Kidney tubule cell (primary cell): ENCODE results near the gene RNF144A.

Experiments used
- DNase-seq: peaks from one replicate; pipeline ENCODE4 v3.0.0-alpha.2; 2018; ENCODE audit warnings: low spot score

The RNF144A gene

GRCh38 chr2:7007846-7008741 is 90.9 kb downstream of the RNF144A start:
- no peak for DNase-seq

DNA sequence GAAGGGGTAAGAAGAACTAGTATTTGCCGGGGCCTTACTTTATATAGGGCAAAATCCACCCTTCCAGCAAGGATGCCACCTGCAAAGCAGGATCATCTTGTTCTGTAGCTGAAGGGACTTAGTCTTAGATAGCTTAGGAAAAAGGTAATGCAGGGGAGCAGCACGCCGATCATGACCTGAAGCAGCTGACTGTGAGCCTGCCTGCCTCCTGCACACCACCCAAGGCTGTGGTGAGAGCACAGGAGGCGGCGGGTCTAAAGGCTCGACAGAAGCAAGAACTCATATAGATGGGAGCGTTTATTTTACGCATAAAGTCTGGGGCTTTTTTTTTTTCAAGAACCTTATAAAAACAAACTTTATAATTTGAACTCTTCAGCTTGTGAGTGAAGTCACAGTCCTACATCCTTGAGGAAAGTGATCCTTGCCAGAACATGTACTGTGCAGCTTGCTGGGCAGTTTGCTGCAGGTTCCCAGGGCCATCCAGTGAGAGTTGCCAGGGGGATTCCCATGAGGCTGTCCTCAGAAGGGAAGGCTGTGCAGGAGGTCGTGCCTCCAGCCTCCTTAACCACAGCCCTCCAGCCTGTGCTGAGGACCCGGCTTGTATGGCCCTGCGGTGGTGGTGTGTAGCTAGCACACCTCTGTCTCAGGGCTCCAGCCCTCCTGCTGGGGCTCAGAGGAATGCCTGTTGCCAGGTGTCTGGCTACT is 92.1 kb downstream of the RNF144A start:
- no peak for DNase-seq

GRCh38 chr2:7010391-7011054 is 93.3 kb downstream of the RNF144A start:
- no peak for DNase-seq

DNA sequence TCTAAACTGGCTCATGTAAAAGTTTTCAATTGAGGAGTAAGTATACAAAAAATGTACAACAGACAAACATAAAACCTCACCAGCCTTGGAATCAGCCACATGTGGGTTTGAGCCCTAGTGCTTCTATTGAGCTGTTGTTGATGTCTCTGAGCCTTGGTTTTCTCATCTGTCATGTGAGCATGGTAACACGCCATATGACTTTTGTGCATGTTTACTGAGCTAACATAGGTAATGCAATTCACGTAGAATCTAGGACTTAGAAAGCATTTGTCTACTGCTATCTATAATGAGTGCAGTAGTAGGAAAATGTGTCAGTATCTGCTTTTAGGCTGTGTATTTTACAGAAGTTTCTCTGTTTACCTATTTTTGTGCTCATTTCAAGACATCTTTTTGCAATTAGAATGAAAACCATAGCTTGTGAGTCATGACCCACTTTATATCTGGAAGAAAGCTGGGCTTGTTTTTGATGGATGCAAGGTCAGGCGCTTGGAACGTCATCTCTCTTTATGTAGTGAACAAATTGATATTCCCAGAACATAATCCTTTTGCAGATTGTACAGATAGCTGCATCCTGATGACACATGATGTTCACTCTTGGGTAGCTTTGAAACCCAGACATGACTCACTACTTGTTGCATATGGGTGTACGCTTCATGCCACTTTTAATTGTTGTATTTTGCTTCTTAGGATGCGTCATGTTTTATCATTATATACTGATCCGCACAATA is 94.3 kb downstream of the RNF144A start:
- DNase-seq, result peak; percentile 50

GRCh38 chr2:7012141-7012764 is 95.0 kb downstream of the RNF144A start:
- no peak for DNase-seq

DNA sequence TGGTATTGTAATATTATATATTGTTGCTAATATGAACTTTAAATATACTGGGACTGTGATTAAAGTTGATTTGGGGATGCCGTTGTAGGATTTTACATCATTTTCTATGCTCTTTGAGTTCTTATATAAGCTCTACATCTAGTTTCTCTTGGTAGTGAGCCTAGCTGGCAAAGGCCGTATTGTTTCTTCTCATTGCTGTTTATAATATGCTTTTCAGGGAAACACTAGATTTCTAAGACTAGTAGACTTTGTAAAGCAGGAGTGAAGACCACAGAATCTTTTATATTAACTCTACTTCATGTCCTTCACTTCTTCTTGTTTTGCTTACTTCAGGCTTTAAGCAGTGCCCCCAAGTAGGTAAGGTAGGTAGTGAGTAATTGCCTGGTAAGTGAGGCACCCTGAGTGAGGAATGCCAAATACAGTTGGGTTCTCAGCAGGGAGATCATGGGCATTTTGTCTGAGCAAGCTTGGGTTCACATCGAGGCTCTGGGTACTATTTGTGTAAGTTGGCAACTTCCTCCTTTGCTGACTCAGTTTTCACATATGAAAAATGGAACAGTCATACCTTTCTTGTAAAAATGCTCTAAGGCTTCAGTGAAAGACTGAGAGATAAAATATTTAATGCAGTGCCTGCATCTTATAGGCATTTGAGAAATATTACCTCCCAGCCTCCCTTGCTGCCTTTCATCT is 96.4 kb downstream of the RNF144A start:
- DNase-seq, result peak; percentile 47

DNA sequence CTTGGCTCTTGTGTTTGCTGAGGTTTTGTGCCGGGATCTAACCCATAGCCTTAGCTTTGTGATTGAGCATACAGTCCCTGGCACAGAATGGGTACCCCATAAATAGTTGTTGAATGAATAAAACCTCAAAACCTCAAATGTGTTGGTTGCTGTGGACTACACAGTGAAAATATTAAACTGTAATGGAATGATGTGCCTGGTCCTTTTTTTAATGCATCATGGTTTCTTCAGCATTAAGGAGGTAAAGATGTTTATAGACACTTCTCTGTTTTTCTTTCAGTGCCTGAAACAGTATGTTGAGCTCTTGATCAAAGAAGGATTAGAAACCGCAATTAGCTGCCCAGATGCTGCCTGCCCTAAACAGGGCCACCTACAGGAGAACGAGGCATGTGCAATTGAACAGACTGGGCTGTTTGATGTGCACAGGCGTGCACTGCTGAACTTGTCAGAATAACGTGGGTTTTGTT is 97.0 kb downstream of the RNF144A start:
- no peak for DNase-seq

DNA sequence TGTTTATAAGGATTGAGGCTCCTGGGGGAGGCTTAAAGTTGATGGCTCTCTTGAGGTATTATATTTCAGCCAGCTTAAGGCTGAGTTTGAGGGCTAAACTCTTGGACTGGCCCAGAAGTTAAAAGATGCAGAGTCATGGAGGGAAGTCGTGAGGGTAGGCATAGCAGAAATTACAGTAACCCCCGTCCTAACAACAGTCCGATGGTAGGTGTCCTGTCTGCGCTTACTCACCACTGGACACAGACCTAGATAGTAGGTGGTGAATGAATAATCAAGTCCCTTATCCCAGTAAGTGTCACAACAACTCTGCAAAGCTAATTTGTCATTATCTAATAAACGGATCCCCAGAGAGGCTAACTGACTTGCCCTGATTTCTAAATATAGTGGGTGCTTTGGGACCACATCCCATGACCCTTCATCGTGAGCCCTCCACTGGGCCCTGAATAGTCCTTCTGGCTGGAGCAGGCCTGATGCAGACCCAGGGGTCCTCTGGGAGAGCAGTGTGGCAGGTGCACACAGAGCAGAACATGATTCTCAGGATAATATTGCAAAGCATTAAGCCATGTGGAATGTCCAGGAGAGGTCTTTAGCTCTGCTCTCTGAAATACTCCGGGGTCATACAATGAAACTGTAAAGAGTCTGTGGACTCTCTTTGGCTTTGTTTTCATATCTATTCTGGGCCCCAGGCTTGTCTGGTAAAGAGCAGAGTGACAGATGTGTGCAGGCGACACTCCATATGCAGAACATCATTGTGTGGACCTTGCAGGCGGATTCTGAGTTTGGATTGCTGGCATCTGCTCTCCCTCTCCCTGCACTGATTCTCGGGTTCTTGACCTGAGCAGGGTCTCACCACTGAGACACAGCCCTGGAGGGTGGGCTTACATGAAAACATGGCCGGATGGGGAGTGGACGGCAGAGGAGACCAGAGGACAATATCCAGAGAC is 98.1 kb downstream of the RNF144A start:
- DNase-seq, result no peak

GRCh38 chr2:7016148-7016547 is 98.9 kb downstream of the RNF144A start:
- no peak for DNase-seq

- DNase-seq, result no peak
Measured at GRCh38 chr2:7016601-7017211, 99.5 kb downstream of the RNF144A start.

GRCh38 chr2:7017671-7018281 is 100.6 kb downstream of the RNF144A start:
- no peak for DNase-seq

DNA sequence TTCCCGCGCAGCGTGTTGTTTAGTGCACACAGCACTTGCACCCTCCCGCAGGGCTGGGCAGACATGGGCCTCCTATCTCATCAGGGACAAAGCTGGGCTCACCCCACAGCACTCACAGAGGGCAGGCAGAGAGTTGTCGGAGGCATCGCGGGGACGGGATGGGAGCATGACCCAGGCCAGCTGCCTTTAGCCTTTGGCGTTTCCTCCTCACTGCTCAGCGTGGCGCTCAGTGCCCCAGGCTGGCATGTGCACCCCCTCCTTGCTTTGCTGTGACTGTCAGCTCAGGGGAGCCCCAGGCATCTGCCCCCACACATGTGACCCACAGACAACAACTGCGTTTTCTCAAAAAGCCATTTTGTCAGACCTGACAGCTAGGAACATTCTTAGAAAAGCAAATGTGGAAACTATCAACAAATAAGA is 101.1 kb downstream of the RNF144A start:
- no peak for DNase-seq

DNA sequence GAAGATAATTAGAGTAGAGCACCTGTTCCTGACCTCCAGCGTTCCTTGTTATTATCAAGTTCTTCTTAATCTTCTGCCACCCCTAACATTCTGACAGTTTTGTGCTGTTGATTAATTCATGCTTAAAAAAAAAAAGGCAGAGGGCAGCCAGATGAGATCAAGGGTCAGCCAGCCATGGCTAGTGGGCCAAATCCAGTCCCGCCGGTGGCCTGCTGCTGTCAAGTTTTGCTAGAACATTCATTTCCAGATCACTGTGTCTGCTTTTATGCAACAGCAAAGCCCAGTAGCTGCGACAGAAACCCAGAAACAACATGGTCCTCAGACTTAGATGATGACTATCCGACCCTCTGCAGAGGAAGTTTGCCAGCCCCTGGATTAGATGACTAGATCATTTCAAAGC is 101.6 kb downstream of the RNF144A start:
- no peak for DNase-seq

DNA sequence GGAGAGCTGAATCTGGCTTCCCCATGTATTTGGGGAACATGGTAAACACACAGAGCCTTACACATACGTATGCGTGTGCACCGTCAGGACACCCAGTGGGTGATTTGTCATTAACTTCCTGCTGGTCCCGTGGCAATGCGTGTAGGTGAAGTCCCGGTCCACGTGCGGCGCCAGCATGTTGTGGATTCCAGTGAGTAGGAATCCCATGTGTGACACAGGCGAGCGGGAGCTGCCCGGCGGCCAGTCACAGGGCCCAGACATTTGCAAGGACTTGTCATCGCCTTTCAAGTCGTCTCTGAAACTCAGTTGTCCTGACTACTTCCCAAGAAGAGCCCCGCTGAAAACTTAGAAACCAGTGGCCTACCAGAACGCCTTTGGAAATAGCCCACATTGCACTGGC is 102.0 kb downstream of the RNF144A start:
- no peak for DNase-seq

DNA sequence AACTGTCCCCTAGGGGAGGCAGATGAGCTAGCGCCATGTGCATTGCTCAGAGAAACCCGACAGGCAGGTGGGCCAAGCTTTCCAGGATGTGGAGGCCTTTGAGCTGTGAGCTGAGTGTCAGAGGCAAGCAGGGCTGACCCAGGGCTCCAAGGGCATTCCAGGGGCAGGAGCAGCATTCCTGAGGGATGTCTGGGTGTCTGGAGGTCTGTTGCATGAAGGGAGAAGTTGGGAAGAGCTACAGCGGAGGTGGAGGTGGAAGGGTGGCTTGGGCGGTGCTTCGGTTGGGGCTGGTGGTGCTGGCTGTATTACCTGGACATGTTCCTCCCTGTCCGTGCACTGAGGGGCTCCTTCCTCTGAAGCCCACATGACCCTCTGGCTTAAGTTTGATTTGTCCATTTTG is 102.8 kb downstream of the RNF144A start:
- peak; percentile 20 for DNase-seq

- no peak for DNase-seq
Measured at GRCh38 chr2:7020468-7020867, 103.3 kb downstream of the RNF144A start.

DNA sequence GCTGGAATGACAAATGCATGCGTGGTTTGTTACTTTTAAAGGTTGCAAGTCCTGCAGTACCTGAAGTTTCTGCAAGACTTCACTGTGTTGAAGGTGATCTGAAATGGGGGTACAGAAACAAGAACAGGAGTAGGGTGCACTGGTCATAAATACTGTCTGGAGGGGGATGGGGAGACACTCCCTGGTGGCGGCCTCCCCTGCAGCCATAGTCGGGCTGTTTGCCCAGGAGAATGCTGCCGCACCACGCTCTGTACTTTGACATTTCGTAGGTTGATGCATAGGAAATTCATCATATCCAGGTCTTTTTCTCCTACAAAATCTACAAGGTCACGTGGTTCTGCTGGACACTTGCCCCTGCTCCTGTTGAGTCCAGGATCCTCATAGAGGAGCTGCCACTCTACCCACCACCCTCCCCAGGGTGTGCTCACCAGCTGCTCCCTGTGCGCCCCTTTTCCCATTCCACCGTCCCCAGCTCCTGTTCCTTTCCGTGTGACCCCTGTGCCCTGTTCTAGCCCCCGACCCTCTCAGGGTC is 103.8 kb downstream of the RNF144A start:
- DNase-seq, result no peak
